ENCODE data around the gene CASZ1. TPM values are rescaled to one million over a fixed set of nuclear protein-coding genes. Genes with fewer than 3 reads are reported as not detected.

The CASZ1 gene
- total RNA-seq, 1 experiment from 2014 or later, result 0.58 TPM

DNA sequence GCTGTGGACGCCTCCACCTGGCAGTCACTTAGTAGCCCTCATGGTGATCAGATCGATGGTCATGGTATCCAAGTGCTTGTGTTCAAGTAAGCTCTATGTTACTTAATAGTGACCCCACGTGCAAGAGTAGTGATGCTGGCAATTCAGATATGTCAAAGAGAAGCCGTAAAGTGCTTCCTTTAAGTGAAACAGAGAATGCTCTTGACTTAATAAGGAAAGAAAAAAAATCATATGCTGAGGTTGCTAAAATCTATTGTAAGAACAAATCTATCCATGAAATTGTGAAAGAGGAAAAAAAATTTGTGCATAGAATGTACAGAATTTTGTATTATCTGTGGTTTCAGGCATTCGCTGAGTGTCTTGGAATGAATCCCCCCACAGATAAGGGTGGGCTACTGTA lies 207.8 kb downstream of the CASZ1 start:
- Histone ChIP-seq H3K27ac (no peak overlapping the region), H3K27me3 (replicated peaks) (no peaks in the 10 kb centered on the region), H3K36me3 (no peaks in the 10 kb centered on the region), H3K4me1 (replicated peaks) (peaks cover 5% of the 10 kb centered on the region), H3K9me3 (replicated peaks) (no peaks in the 10 kb centered on the region), H3K4me3 (no peak overlapping the region)
- DNase-seq (ENCODE audit: low read depth in 1 of 2, low spot score in 2 of 2), result no peak

Other genes with a start within 250 kb of the CASZ1 start
- 35.1 and 96.3 TPM in 2 replicates for gene TARDBP, start 216.0 kb upstream of the CASZ1 start, total RNA-seq (2014; rRNA removed; shearing (Covaris generic))

All from SJSA1 (cell line).